ENCODE measurements around the gene NCKAP5. TPM values are rescaled to one million over a fixed set of nuclear protein-coding genes. Genes with fewer than 3 reads are reported as not detected.

Gene NCKAP5
- total and polyA plus RNA-seq, 2 experiments from 2014 or later = 0.65 to 0.86 TPM

DNA sequence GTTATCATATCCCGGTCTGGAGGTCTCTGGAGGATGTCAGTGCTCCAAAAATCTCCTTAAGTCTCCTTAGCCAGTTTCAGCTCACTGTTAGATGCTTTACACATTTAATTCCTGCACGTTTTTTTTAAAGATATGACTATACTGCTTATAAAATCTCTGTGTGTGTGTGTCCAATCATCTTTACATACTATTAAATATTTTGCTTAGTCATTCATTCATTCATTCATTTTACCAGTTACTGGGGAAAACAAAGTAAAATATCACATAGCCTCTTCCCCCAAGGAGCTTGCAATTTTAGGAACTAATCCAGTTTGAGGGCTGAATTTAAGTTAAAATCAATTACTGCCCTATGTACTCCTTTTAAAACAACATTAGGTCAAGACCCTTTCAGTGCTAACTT is 605.1 kb downstream of the NCKAP5 start:
- H3K9ac ChIP-seq = no peak overlapping the region

DNA sequence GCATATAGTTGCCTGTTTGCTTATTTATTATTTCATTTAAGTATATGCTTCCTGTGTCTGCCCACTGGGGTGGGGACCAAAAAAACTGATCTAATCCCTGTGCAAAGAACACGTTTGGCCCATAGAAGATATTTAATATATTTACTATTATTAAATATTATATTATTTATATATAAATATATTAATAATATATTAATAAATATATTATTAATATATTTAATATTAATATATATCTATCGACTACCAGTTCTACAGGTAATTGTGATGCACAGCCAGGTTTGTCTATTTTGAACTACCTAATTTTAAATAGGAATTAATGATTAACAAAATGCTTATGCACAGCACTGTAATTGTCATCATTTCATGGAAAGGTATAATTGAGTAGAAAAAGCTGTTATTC is 609.4 kb downstream of the NCKAP5 start:
- in situ Hi-C loops (cut with MboI) = no loop called here

More for the DNA sequence above, 605.1 kb downstream of the NCKAP5 start:
- no peak for TF ChIP-seq EZH2phosphoT487 (IDR thresholded peaks at IDR 0.05; ENCODE audit: insufficient read depth, low read depth)
- no peak for TF ChIP-seq EZH2 (IDR thresholded peaks at IDR 0.05; ENCODE audit: insufficient read depth, poor library complexity, severe bottlenecking)
- in situ Hi-C loops (cut with MboI) = no loop called here
- Histone ChIP-seq H3K27me3 (replicated peaks; ENCODE audit: insufficient read depth) (no peaks in the 10 kb centered on the region), H3K4me2 (ENCODE audit: unreplicated experiment) (no peak overlapping the region), H3K4me1 (ENCODE audit: insufficient read depth) (no peaks in the 10 kb centered on the region), H3K36me3 (ENCODE audit: low read depth) (no peaks in the 10 kb centered on the region), H4K20me1 (ENCODE audit: insufficient read depth) (no peaks in the 10 kb centered on the region), H3K4me3 (no peak overlapping the region), H3K9me3 (ENCODE audit: low read depth) (no peaks in the 10 kb centered on the region), H3F3A (ENCODE audit: insufficient read depth) (no peaks in the 10 kb centered on the region), H3K27ac (no peak overlapping the region), H2AFZ (no peak overlapping the region), H3K9me2 (ENCODE audit: insufficient read depth) (no peaks in the 10 kb centered on the region), H3K79me2 (ENCODE audit: insufficient read depth) (no peaks in the 10 kb centered on the region)
- DNase-seq = no peak
- 44 to 48% methylated on average over 2 of the region's 2 CpGs for WGBS, 2 experiments (ENCODE audit: low coverage in 1 of 2, low lambda C conversion rate in 2 of 2, missing lambda C conversion rate in 2 of 2)

DNA sequence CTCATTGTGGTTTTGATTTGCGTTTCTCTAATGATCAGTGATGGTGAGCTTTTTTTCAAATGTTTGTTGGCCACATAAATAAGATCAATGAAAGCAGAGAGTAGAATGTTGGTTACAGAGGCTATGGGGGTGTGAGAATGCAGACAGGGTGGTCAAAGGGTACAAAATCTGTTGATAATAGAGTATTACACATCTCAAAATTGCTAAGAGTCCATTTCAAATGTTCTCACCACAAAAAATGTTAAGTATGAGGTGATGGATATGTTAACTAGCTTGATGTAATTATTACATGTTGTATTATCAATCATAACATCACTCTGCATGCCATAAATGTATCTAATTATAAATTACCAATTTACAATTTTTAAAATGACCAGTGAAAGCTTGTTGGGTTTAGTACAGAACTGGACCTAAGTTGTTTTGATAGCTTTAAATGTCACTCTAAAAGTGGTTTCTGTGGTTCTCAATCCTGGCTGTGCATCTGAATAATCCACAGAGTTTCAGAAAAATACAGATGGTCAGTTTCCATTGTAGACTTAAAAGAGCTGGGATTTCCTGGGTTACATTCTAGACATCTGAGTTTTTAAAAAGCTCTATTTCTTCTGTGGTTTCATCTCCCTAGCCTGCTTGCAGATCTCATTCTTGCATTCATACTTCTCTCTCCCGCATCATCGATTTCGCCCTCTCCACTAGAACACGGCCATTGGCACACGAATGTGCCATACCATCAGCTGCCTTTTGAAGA is 612.2 kb downstream of the NCKAP5 start:
- H3K36me3 ChIP-seq (ENCODE audit: low read depth) = no peaks in the 10 kb centered on the region
- H3K27me3 ChIP-seq (replicated peaks; ENCODE audit: insufficient read depth) = no peaks in the 10 kb centered on the region
- 74 to 81% methylated on average over 6 of the region's 6 CpGs for WGBS, 2 experiments (ENCODE audit: low coverage in 1 of 2, low lambda C conversion rate in 2 of 2, missing lambda C conversion rate in 2 of 2)
- no peaks in the 10 kb centered on the region for H3K9me2 ChIP-seq (ENCODE audit: insufficient read depth)
- no peak for DNase-seq
- no peak for TF ChIP-seq EZH2phosphoT487 (IDR thresholded peaks at IDR 0.05; ENCODE audit: insufficient read depth, low read depth)
- no peak for TF ChIP-seq EZH2 (IDR thresholded peaks at IDR 0.05; ENCODE audit: insufficient read depth, poor library complexity, severe bottlenecking)
- H3K4me3 ChIP-seq = no peak overlapping the region
- no peak overlapping the region for H3K9ac ChIP-seq
- H3K4me1 ChIP-seq (ENCODE audit: insufficient read depth) = no peaks in the 10 kb centered on the region
- H4K20me1 ChIP-seq (ENCODE audit: insufficient read depth) = no peaks in the 10 kb centered on the region
- in situ Hi-C loops (cut with MboI) = no loop called here
- no peaks in the 10 kb centered on the region for H3K79me2 ChIP-seq (ENCODE audit: insufficient read depth)
- H2AFZ ChIP-seq = no peak overlapping the region
- no peak overlapping the region for H3K27ac ChIP-seq
- H3F3A ChIP-seq (ENCODE audit: insufficient read depth) = no peaks in the 10 kb centered on the region
- H3K9me3 ChIP-seq (ENCODE audit: low read depth) = no peaks in the 10 kb centered on the region
- H3K4me2 ChIP-seq (ENCODE audit: unreplicated experiment) = no peak overlapping the region

More for the DNA sequence above, 609.4 kb downstream of the NCKAP5 start:
- Histone ChIP-seq H3K27me3 (replicated peaks; ENCODE audit: insufficient read depth) (no peaks in the 10 kb centered on the region), H3K4me3 (no peak overlapping the region), H3K79me2 (ENCODE audit: insufficient read depth) (no peaks in the 10 kb centered on the region), H3K27ac (no peak overlapping the region), H3K9me3 (ENCODE audit: low read depth) (no peaks in the 10 kb centered on the region), H3K4me1 (ENCODE audit: insufficient read depth) (no peaks in the 10 kb centered on the region), H3K9me2 (ENCODE audit: insufficient read depth) (no peaks in the 10 kb centered on the region), H3K9ac (no peak overlapping the region), H2AFZ (no peak overlapping the region), H3F3A (ENCODE audit: insufficient read depth) (no peaks in the 10 kb centered on the region), H3K4me2 (ENCODE audit: unreplicated experiment) (no peak overlapping the region), H4K20me1 (ENCODE audit: insufficient read depth) (no peaks in the 10 kb centered on the region), H3K36me3 (ENCODE audit: low read depth) (no peaks in the 10 kb centered on the region)
- WGBS, 2 experiments (ENCODE audit: low coverage in 1 of 2, low lambda C conversion rate in 2 of 2, missing lambda C conversion rate in 2 of 2) = 36 to 38% methylated on average over 2 of the region's 2 CpGs
- TF ChIP-seq EZH2 (IDR thresholded peaks at IDR 0.05; ENCODE audit: insufficient read depth, poor library complexity, severe bottlenecking) = no peak
- TF ChIP-seq EZH2phosphoT487 (IDR thresholded peaks at IDR 0.05; ENCODE audit: insufficient read depth, low read depth) = no peak
- no peak for DNase-seq

DNA sequence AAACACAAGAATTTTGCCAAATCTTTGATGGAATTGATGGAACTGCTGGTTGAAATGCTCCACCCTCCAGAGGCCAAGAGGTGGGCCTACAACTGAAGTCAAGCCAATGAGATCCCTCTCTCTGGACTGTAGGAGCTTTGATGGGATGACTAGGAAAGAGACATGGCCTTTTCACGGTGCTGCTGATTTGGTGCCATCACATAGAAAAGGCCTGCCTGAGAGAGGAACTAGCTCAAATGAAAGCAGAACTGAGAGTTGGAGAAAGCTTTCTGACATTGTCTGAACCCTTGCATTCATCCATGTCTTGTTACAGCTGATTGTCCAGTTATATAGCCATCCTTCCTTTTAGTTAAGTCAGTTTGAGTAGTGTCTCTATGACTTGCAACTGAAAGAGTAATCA is 614.5 kb downstream of the NCKAP5 start:
- Histone ChIP-seq H2AFZ (no peak overlapping the region), H3K9ac (no peak overlapping the region), H4K20me1 (ENCODE audit: insufficient read depth) (no peaks in the 10 kb centered on the region), H3K4me3 (no peak overlapping the region), H3K79me2 (ENCODE audit: insufficient read depth) (no peaks in the 10 kb centered on the region), H3K27me3 (replicated peaks; ENCODE audit: insufficient read depth) (no peaks in the 10 kb centered on the region), H3K4me2 (ENCODE audit: unreplicated experiment) (no peak overlapping the region), H3K9me2 (ENCODE audit: insufficient read depth) (no peaks in the 10 kb centered on the region), H3F3A (ENCODE audit: insufficient read depth) (no peaks in the 10 kb centered on the region), H3K9me3 (ENCODE audit: low read depth) (no peaks in the 10 kb centered on the region), H3K27ac (no peak overlapping the region), H3K36me3 (ENCODE audit: low read depth) (no peaks in the 10 kb centered on the region), H3K4me1 (ENCODE audit: insufficient read depth) (no peaks in the 10 kb centered on the region)
- in situ Hi-C loops (cut with MboI) = no loop called here
- TF ChIP-seq EZH2 (IDR thresholded peaks at IDR 0.05; ENCODE audit: insufficient read depth, poor library complexity, severe bottlenecking) (no peak), EZH2phosphoT487 (IDR thresholded peaks at IDR 0.05; ENCODE audit: insufficient read depth, low read depth) (no peak)
- WGBS, 2 experiments (ENCODE audit: low coverage in 1 of 2, low lambda C conversion rate in 2 of 2, missing lambda C conversion rate in 2 of 2) = 15 to 43% methylated on average over 1 of the region's 1 CpG
- no peak for DNase-seq

All from GM23248 (cell line).